Measurements from ENCODE around the gene CEPT1. TPM values are rescaled to one million over a fixed set of nuclear protein-coding genes. Genes with fewer than 3 reads are reported as not detected.
A peak's percentile ranks its signal among the peaks of the same experiment; 100 is the strongest.

CEPT1 gene
- total RNA-seq, 1 donor from 2014 or later = 127 TPM

DNA sequence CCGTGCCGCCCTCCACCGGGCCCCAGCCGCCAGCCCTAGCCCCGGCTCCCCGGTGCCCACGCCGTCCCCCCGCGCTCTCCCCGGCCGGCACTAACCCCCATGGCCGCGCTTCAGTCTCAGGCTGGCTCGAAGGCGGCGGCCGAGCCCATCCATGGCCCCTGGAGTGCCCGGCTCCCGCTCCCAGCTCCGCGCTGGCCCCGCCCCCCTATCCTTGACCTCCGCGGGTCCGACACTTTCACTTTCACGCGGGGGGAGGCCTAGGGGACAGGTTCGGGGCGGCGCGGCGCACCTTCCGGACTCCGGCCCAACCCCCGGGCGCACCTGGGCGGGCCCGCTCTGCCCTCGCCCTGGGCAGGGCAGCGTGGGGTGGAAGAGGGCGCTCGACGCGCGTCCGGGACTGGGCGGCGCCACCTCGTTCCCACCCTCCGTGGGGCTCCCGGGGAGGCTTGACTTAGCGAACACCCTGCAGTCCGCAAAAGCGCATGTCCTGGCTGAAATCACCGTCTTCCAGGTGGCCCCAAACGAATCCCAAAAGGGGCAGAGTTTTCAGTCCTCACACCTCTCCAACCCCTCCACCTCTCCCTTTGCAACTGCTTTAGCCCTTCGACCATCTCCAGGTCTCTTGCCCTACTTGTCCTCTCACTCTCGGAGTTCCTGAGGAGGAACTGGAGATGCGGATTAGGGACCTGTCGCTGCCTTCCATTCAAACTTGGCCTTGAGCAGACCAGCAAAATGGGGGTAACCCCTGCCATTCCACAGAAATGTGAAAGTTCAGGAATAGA is 64.4 kb downstream of the CEPT1 start:
- peaks cover 17% of the 10 kb centered on the region for H3K27me3 Mint-ChIP-seq (ENCODE audit: unreplicated experiment)
- no peak for DNase-seq (ENCODE audit: low spot score)
- H3K4me3 Mint-ChIP-seq (ENCODE audit: unreplicated experiment) = peak overlapping the region; percentile 76
- H3K4me1 Mint-ChIP-seq (ENCODE audit: unreplicated experiment) = peaks cover 35% of the 10 kb centered on the region
- H3K27ac Mint-ChIP-seq (ENCODE audit: unreplicated experiment) = peak overlapping the region; percentile 74
- TF ChIP-seq, protein P1, sequence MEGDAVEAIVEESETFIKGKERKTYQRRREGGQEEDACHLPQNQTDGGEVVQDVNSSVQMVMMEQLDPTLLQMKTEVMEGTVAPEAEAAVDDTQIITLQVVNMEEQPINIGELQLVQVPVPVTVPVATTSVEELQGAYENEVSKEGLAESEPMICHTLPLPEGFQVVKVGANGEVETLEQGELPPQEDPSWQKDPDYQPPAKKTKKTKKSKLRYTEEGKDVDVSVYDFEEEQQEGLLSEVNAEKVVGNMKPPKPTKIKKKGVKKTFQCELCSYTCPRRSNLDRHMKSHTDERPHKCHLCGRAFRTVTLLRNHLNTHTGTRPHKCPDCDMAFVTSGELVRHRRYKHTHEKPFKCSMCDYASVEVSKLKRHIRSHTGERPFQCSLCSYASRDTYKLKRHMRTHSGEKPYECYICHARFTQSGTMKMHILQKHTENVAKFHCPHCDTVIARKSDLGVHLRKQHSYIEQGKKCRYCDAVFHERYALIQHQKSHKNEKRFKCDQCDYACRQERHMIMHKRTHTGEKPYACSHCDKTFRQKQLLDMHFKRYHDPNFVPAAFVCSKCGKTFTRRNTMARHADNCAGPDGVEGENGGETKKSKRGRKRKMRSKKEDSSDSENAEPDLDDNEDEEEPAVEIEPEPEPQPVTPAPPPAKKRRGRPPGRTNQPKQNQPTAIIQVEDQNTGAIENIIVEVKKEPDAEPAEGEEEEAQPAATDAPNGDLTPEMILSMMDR (IDR thresholded peaks at IDR 0.05; ENCODE audit: unreplicated experiment) = no peak
- no peaks in the 10 kb centered on the region for H3K36me3 Mint-ChIP-seq (ENCODE audit: low read depth, unreplicated experiment)
- H3K9me3 Mint-ChIP-seq (ENCODE audit: unreplicated experiment) = no peaks in the 10 kb centered on the region

DNA sequence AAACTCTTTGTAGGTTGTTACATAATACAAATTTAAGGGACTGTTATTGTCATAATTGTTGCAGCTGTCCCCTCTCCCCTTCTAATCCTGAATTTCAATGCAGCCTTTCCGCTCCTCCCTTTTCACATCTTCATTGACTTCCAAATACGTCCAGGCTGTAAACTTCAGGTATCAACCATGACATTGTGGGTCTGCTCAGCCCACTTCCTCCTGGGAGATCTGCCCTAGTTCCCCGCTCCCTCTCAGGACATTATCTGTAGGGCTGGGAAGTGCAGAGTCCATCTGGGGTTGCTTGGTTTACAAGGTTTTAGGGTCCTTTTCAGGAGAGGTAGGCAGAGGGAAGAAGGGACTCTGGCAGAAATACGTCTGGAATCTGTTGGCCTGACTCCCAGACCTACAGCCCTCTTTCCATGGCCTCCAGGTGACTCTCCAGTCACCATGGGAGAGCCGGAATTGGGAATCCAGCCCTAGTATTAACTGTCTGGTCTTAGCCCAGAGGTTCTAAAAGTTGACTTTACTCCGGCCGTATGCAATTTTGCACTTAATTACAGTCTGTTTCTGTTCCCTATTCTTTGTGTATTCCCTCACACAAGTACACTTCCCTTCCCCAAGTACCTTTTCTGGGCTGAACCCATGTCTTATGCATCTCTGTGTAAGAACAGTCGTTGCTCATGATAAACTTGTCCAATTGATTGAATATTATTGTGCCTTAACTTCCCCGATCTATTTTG is 65.1 kb downstream of the CEPT1 start:
- Mint-ChIP-seq H3K27ac (ENCODE audit: unreplicated experiment) (no peak overlapping the region), H3K4me3 (ENCODE audit: unreplicated experiment) (peak overlapping the region; percentile 76), H3K36me3 (ENCODE audit: low read depth, unreplicated experiment) (no peaks in the 10 kb centered on the region), H3K27me3 (ENCODE audit: unreplicated experiment) (peaks cover 17% of the 10 kb centered on the region), H3K9me3 (ENCODE audit: unreplicated experiment) (no peaks in the 10 kb centered on the region), H3K4me1 (ENCODE audit: unreplicated experiment) (peaks cover 35% of the 10 kb centered on the region)
- TF ChIP-seq, protein P1 (IDR thresholded peaks at IDR 0.05; ENCODE audit: unreplicated experiment) = no peak
- no peak for DNase-seq (ENCODE audit: low spot score)

DNA sequence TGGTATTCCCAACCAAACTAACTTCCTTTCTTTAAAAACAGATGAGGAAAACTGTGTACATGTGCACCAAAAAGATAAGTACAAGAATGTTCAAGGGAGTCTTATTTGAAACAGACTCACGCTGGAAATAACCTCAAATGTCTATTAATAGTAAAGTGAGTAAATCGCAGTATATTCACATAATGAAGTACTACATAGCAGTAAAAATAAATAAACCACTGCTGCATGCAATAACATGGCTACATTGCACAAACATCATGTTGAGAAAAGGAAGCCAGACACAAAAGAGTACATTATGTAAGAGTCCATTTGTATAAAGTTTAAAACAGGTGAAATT is 65.7 kb downstream of the CEPT1 start:
- peaks cover 35% of the 10 kb centered on the region for H3K4me1 Mint-ChIP-seq (ENCODE audit: unreplicated experiment)
- H3K27me3 Mint-ChIP-seq (ENCODE audit: unreplicated experiment) = peaks cover 17% of the 10 kb centered on the region
- TF ChIP-seq, protein P1 (IDR thresholded peaks at IDR 0.05; ENCODE audit: unreplicated experiment) = no peak

DNA sequence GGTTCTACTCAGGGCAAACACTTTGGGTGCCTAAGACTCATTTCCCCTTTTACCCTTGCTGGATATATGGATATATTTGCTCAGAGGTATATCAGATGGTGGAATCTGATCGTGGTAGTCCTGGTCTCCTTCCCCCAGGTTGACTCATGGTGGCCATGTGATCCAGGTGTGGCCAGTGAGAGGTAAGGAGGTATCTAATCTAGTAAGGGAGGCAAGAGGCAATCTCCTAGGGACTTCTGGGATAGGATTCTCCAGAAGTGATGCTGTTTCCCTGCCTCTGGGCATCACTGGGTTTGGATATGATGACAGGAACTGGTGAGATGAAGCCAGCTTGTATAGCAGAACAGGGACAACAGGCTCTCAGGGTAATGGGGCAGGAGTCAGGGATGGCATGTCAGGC is 68.9 kb downstream of the CEPT1 start:
- TF ChIP-seq, protein P1 (IDR thresholded peaks at IDR 0.05; ENCODE audit: unreplicated experiment) = no peak
- DNase-seq (ENCODE audit: low spot score) = no peak
- H3K27ac Mint-ChIP-seq (ENCODE audit: unreplicated experiment) = no peak overlapping the region
- H3K9me3 Mint-ChIP-seq (ENCODE audit: unreplicated experiment) = no peaks in the 10 kb centered on the region
- peaks cover 36% of the 10 kb centered on the region for H3K4me1 Mint-ChIP-seq (ENCODE audit: unreplicated experiment)
- no peak overlapping the region for H3K4me3 Mint-ChIP-seq (ENCODE audit: unreplicated experiment)
- H3K36me3 Mint-ChIP-seq (ENCODE audit: low read depth, unreplicated experiment) = no peaks in the 10 kb centered on the region
- peaks cover 11% of the 10 kb centered on the region for H3K27me3 Mint-ChIP-seq (ENCODE audit: unreplicated experiment)

More for the DNA sequence above, 65.7 kb downstream of the CEPT1 start:
- H3K36me3 Mint-ChIP-seq (ENCODE audit: low read depth, unreplicated experiment) = no peaks in the 10 kb centered on the region
- DNase-seq (ENCODE audit: low spot score) = no peak
- no peak overlapping the region for H3K4me3 Mint-ChIP-seq (ENCODE audit: unreplicated experiment)
- no peak overlapping the region for H3K27ac Mint-ChIP-seq (ENCODE audit: unreplicated experiment)
- no peaks in the 10 kb centered on the region for H3K9me3 Mint-ChIP-seq (ENCODE audit: unreplicated experiment)

DNA sequence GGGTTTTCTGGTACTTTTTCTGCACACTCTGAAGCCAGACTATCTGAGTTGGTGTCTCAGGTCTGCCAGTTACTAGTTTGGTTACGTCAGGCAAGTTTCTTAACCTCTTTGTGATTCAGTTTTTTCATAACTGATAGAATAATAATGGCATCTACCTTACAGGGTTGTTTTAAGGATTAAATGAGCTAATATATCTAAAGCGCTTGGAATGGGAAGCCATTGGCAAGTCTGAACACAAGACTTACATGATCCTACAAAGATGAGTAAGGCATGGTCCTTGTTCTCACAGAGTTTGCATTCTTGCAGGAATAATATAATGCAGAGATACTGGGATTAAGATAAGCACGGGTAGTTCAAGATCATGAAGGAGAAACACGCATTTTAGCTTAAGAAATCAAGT is 69.6 kb downstream of the CEPT1 start:
- Mint-ChIP-seq H3K9me3 (ENCODE audit: unreplicated experiment) (no peaks in the 10 kb centered on the region), H3K4me3 (ENCODE audit: unreplicated experiment) (no peak overlapping the region), H3K4me1 (ENCODE audit: unreplicated experiment) (peaks cover 42% of the 10 kb centered on the region), H3K36me3 (ENCODE audit: low read depth, unreplicated experiment) (no peaks in the 10 kb centered on the region), H3K27me3 (ENCODE audit: unreplicated experiment) (peaks cover 10% of the 10 kb centered on the region), H3K27ac (ENCODE audit: unreplicated experiment) (no peak overlapping the region)
- no peak for DNase-seq (ENCODE audit: low spot score)
- TF ChIP-seq, protein P1 (IDR thresholded peaks at IDR 0.05; ENCODE audit: unreplicated experiment) = no peak
